ENCODE results near the gene FYN.

- TF ChIP-seq POLR2A (IDR thresholded peaks at IDR 0.05), result peak in 1 of 3 donors; percentile 7
- TF ChIP-seq CTCF (IDR thresholded peaks at IDR 0.05), result peak in 1 of 7 experiments; percentile 13
Observed at GRCh38 chr6:111692327-111693164, 180.7 kb downstream of the FYN start.
